GM13977 (cell line): Measurements from ENCODE around the gene LRRC8B.

Experiments used
- DNase-seq: peaks from one replicate; pipeline ENCODE4 v3.0.0; 2012; ENCODE audit warnings: low spot score
- CTCF ChIP-seq: IDR thresholded peaks from 2 replicates; pipeline ENCODE4 v1.5.1; 2012; ENCODE audit warnings: mild to moderate bottlenecking, control low read depth; ENCODE audit not compliant: insufficient read depth; ENCODE audit errors: extremely low read depth, missing control alignments
- in situ Hi-C: fragments of 300-500 bp; cut with MboI; formaldehyde crosslinking; loops from one replicate; pipeline ENCODE4 v1.12.0; 2022; ENCODE audit warnings: low sequenced_read_pairs, low pct_unique_long_range_greater_than_20kb, mixed read lengths, inconsistent platforms; ENCODE audit not compliant: unreplicated experiment

Gene LRRC8B

GRCh38 chr1:89635825-89636815, 111.5 kb downstream of the LRRC8B start:
- no peak for DNase-seq
- in situ Hi-C loops = loop anchor here (25.0 kb wide), 2 partner anchors 126 to 351 kb away; partner anchors contain the start of gene ZNF326
- no peak for TF ChIP-seq CTCF

- in situ Hi-C loops = loop anchor here (25.0 kb wide), 2 partner anchors 125 to 350 kb away; partner anchors contain the start of gene ZNF326
- no peak for DNase-seq
- no peak for TF ChIP-seq CTCF
Observed at GRCh38 chr1:89637496-89637895, 112.9 kb downstream of the LRRC8B start.

GRCh38 chr1:89640440-89640839, 115.8 kb downstream of the LRRC8B start:
- in situ Hi-C loops = loop anchor here (25.0 kb wide), 2 partner anchors 122 to 347 kb away; partner anchors contain the start of gene ZNF326
- no peak for TF ChIP-seq CTCF
- DNase-seq = no peak

- DNase-seq = no peak
- in situ Hi-C loops = loop anchor here (25.0 kb wide), 2 partner anchors 121 to 346 kb away; partner anchors contain the start of gene ZNF326
- TF ChIP-seq CTCF = no peak
Observed at GRCh38 chr1:89641781-89642180, 117.2 kb downstream of the LRRC8B start.

GRCh38 chr1:89643577-89643976, 118.9 kb downstream of the LRRC8B start:
- no peak for DNase-seq
- in situ Hi-C loops = loop anchor here (25.0 kb wide), 2 partner anchors 119 to 344 kb away; partner anchors contain the start of gene ZNF326
- no peak for TF ChIP-seq CTCF

GRCh38 chr1:89644119-89644814, 119.6 kb downstream of the LRRC8B start:
- no peak for TF ChIP-seq CTCF
- DNase-seq = no peak
- in situ Hi-C loops = loop anchor here (25.0 kb wide), 2 partner anchors 118 to 343 kb away; partner anchors contain the start of gene ZNF326
